K562 (cell line): ENCODE data around the gene MAP3K19. TPM values are rescaled to one million over a fixed set of nuclear protein-coding genes. Genes with fewer than 3 reads are reported as not detected.

ENCODE experiments used
- ADNP ChIP-seq: fragments of 200-800 bp; sonication (Bioruptor generic); IDR thresholded peaks from 2 replicates; pipeline ENCODE4 v1.6.1; 2016; ENCODE audit warnings: missing genetic modification characterization, missing compliant biosample characterization
- ATF1 ChIP-seq, 2 experiments: fragments of 450-650 bp in 1 of 2; IDR thresholded peaks; 2 replicates each; pipeline ENCODE4 v1.6.1; 2016; ENCODE audit warnings: missing compliant biosample characterization in 1 of 2, missing genetic modification characterization in 1 of 2
- BRF2 ChIP-seq: IDR thresholded peaks from 3 replicates; pipeline ENCODE4 v1.6.1; 2011; ENCODE audit warnings: borderline replicate concordance, mild to moderate bottlenecking; ENCODE audit not compliant: insufficient read length, insufficient read depth
- ELF1 ChIP-seq: fragments of 200-800 bp; sonication (Bioruptor generic); IDR thresholded peaks from 2 replicates; pipeline ENCODE4 v1.6.1; 2016; ENCODE audit warnings: missing genetic modification characterization, missing compliant biosample characterization
- FOXM1 ChIP-seq, 2 experiments: fragments of 450-650 bp in 1 of 2; sonication (generic) in 1 of 2; formaldehyde crosslinking in 1 of 2; IDR thresholded peaks; 2 replicates each; pipeline versions ENCODE4 v1.6.1 to v1.9.0; 2017 to 2022; ENCODE audit warnings: low read depth in 2 of 2, mild to moderate bottlenecking in 2 of 2, missing genetic modification reagents in 1 of 2, moderate library complexity in 1 of 2
- KLF1 ChIP-seq: fragments of 450-650 bp; IDR thresholded peaks from 2 replicates; pipeline ENCODE4 v1.6.1; 2016; ENCODE audit warnings: missing genetic modification characterization, missing compliant biosample characterization
- MBD1 ChIP-seq: fragments of 250-450 bp; sonication (Bioruptor Pico); IDR thresholded peaks from 2 replicates; pipeline ENCODE4 v1.8.0; 2022; ENCODE audit warnings: inconsistent platforms
- MEF2A ChIP-seq: IDR thresholded peaks from 2 replicates; pipeline ENCODE4 v1.6.1; 2011; ENCODE audit warnings: low read depth, mild to moderate bottlenecking, low read length, moderate library complexity; ENCODE audit not compliant: control insufficient read depth
- NFRKB ChIP-seq: fragments of 450-650 bp; IDR thresholded peaks from 2 replicates; pipeline ENCODE4 v1.6.1; 2016; ENCODE audit warnings: low read depth
- PHF20 ChIP-seq: fragments of 450-650 bp; IDR thresholded peaks from 2 replicates; pipeline ENCODE4 v1.6.1; 2018; ENCODE audit not compliant: partially characterized antibody
- ZNF263 ChIP-seq: sonication (generic); formaldehyde crosslinking; IDR thresholded peaks from 2 replicates; pipeline ENCODE4 v1.8.0; 2022; ENCODE audit warnings: mild to moderate bottlenecking, missing genetic modification reagents, borderline replicate concordance
- ZNF75A ChIP-seq: fragments of 450-650 bp; formaldehyde crosslinking; IDR thresholded peaks from 2 replicates; pipeline ENCODE4 v1.4.0; 2020; ENCODE audit warnings: mild to moderate bottlenecking
- polyA plus RNA-seq, 8 experiments: library from polyadenylated mRNA; depleted of rRNA in 4 of 8; stranded (reverse) in 5 of 8; unstranded in 3 of 8; fragments of >200 nt; fragmentation: Nextera tagmentation in 2 of 8; fragmentation: Illumina TruSeq in 1 of 8; extraction: Ambion mirVana in 2 of 8; extraction: Trizol in 1 of 8; gene quantifications; 2 replicates each; pipeline versions ENCODE4 v1.2.1 to v1.2.3, GENCODE V29; 2011 to 2014; ENCODE audit warnings: inconsistent platforms in 1 of 8, missing spikeins in 1 of 8
- total RNA-seq, 7 experiments: library from RNA; depleted of rRNA in 6 of 7; stranded (reverse); fragments of >200 nt in 6 of 7; fragmentation: Illumina TruSeq in 2 of 7; extraction: Trizol in 2 of 7; gene quantifications; 2 replicates each; pipeline versions ENCODE4 v1.2.1 to v1.2.3, GENCODE V29; 2011 to 2021; ENCODE audit warnings: low replicate concordance in 1 of 7
- TF ChIP-seq, protein P1 (sequence below): fragments of 250-450 bp; sonication (Bioruptor Pico); IDR thresholded peaks from 2 replicates; pipeline ENCODE4 v1.4.0; 2020

MAP3K19 gene
- total and polyA plus RNA-seq, 9 of the 15 experiments (the other 6 are each of a cell fraction or from before 2014, with no cell fraction given): 0.29 TPM; not detected in 8

GRCh38 chr2:134918526-134919340, 128.5 kb downstream of the MAP3K19 start, which contains the start of gene CCNT2 (continued):
- TF ChIP-seq, protein P1, sequence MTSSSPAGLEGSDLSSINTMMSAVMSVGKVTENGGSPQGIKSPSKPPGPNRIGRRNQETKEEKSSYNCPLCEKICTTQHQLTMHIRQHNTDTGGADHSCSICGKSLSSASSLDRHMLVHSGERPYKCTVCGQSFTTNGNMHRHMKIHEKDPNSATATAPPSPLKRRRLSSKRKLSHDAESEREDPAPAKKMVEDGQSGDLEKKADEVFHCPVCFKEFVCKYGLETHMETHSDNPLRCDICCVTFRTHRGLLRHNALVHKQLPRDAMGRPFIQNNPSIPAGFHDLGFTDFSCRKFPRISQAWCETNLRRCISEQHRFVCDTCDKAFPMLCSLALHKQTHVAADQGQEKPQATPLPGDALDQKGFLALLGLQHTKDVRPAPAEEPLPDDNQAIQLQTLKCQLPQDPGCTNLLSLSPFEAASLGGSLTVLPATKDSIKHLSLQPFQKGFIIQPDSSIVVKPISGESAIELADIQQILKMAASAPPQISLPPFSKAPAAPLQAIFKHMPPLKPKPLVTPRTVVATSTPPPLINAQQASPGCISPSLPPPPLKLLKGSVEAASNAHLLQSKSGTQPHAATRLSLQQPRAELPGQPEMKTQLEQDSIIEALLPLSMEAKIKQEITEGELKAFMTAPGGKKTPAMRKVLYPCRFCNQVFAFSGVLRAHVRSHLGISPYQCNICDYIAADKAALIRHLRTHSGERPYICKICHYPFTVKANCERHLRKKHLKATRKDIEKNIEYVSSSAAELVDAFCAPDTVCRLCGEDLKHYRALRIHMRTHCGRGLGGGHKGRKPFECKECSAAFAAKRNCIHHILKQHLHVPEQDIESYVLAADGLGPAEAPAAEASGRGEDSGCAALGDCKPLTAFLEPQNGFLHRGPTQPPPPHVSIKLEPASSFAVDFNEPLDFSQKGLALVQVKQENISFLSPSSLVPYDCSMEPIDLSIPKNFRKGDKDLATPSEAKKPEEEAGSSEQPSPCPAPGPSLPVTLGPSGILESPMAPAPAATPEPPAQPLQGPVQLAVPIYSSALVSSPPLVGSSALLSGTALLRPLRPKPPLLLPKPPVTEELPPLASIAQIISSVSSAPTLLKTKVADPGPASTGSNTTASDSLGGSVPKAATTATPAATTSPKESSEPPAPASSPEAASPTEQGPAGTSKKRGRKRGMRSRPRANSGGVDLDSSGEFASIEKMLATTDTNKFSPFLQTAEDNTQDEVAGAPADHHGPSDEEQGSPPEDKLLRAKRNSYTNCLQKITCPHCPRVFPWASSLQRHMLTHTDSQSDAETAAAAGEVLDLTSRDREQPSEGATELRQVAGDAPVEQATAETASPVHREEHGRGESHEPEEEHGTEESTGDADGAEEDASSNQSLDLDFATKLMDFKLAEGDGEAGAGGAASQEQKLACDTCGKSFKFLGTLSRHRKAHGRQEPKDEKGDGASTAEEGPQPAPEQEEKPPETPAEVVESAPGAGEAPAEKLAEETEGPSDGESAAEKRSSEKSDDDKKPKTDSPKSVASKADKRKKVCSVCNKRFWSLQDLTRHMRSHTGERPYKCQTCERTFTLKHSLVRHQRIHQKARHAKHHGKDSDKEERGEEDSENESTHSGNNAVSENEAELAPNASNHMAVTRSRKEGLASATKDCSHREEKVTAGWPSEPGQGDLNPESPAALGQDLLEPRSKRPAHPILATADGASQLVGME: no peak
- no peak for TF ChIP-seq ELF1 (tag)
- no peak for TF ChIP-seq KLF1 (tag)
- TF ChIP-seq FOXM1 (IDR thresholded peaks at IDR 0.05; ENCODE audit: low read depth): no peak
- TF ChIP-seq FOXM1 (CRISPR knock-in tag; IDR thresholded peaks at IDR 0.05; ENCODE audit: low read depth): peak; percentile 57; the same call in 1 of the 2 replicates
- TF ChIP-seq ZNF75A (CRISPR knock-in tag): no peak
- TF ChIP-seq ATF1 (CRISPR knock-in tag; IDR thresholded peaks at IDR 0.05): peak; percentile 85
- peak; percentile 88 for TF ChIP-seq ATF1 (tag; IDR thresholded peaks at IDR 0.05)
- TF ChIP-seq PHF20: peak; percentile 18
- TF ChIP-seq ZNF263 (CRISPR knock-in tag): peak; percentile 39; the same call in 1 of the 2 replicates
- no peak for TF ChIP-seq BRF2
- TF ChIP-seq MBD1 (CRISPR knock-in tag): no peak
- no peak for TF ChIP-seq MEF2A
- TF ChIP-seq NFRKB: peak; percentile 94
- no peak for TF ChIP-seq ADNP (tag)
